Omental fat pad (tissue), 4 donors: ENCODE measurements around the gene USF2. TPM values are rescaled to one million over a fixed set of nuclear protein-coding genes. Genes with fewer than 3 reads are reported as not detected.

ENCODE experiments used
- ATAC-seq: fragments of 150-250 bp; one replicate; pipeline ENCODE4 v1.9.1; 2016; ENCODE audit warnings: mild to moderate bottlenecking, moderate library complexity; ENCODE audit not compliant: low FRiP score
- DNase-seq: peaks from one replicate; pipeline ENCODE4 v3.0.0-alpha.2; 2019; ENCODE audit warnings: low spot score
- CTCF ChIP-seq, 3 donors: fragments of 450-650 bp; IDR thresholded peaks; one replicate each; pipeline ENCODE4 v1.5.1; 2016 to 2017; ENCODE audit warnings: antibody characterized with exemption in 3 of 3, mild to moderate bottlenecking in 3 of 3, moderate library complexity in 2 of 3
- total RNA-seq, 4 donors: library from RNA; depleted of rRNA; stranded (reverse); fragments of >200 nt; gene quantifications; one replicate each; pipeline ENCODE4 v1.1.0, GENCODE V29; 2016

The USF2 gene
- total RNA-seq, 4 donors from 2014 or later, result 67.0 to 106 (median 92.0) TPM

GRCh38 chr19:35327642-35328041, 58.9 kb downstream of the USF2 start:
- TF ChIP-seq CTCF (IDR thresholded peaks at IDR 0.05), result no peak
- ATAC-seq, result no peak
- no peak for DNase-seq

GRCh38 chr19:35328851-35329285, 60.1 kb downstream of the USF2 start, which contains the start of gene CD22:
CD22 (plus strand) TSS chr19:35329187; CDS start chr19:35332041, 2,854 bp downstream.
- ATAC-seq, result no peak
- DNase-seq, result no peak
- no peak for TF ChIP-seq CTCF (IDR thresholded peaks at IDR 0.05)

GRCh38 chr19:35329323-35329722, 60.6 kb downstream of the USF2 start:
- no peak for TF ChIP-seq CTCF (IDR thresholded peaks at IDR 0.05)
- DNase-seq, result no peak
- no peak for ATAC-seq

Other genes with a start within 250 kb of the USF2 start
- gene SCN1B, start 238.5 kb upstream of the USF2 start, total RNA-seq, result 10 to 100 TPM in 3 of 4 donors, 1 to 10 TPM in 1; 8.0 to 23.2 (median 11.8) TPM
- 1 to 10 TPM in 3 of 4 donors, under 1 TPM in 1; 0.95 to 1.4 (median 1.2) TPM for gene HPN, start 227.2 kb upstream of the USF2 start, total RNA-seq
- 1 to 10 TPM in 1 of 4 donors, under 1 TPM in 1, not detected in 2; 0.38 to 2.6 TPM for gene FXYD3, start 153.1 kb upstream of the USF2 start, total RNA-seq
- gene LGI4, start 133.9 kb upstream of the USF2 start, total RNA-seq, result 10 to 100 TPM in 1 of 4 donors, 1 to 10 TPM in 3; 6.2 to 31.1 (median 8.3) TPM
- 10 to 100 TPM; 20.5 to 32.2 (median 25.7) TPM for gene FXYD1, start 130.1 kb upstream of the USF2 start, total RNA-seq
- gene FXYD7, start 125.7 kb upstream of the USF2 start, total RNA-seq, result not detected
- 100 to 1,000 TPM in 1 of 4 donors, 10 to 100 TPM in 3; 68.9 to 129 (median 88.8) TPM for gene FXYD5, start 114.2 kb upstream of the USF2 start, total RNA-seq
- gene FAM187B, start 40.2 kb upstream of the USF2 start, total RNA-seq, result not detected
- gene LSR, start 20.0 kb upstream of the USF2 start, total RNA-seq, result 10 to 100 TPM; 10.4 to 30.9 (median 17.9) TPM
- gene HAMP, start 13.6 kb downstream of the USF2 start, total RNA-seq, result 1 to 10 TPM in 1 of 4 donors, not detected in 3; 1.3 TPM
- gene MAG, start 23.2 kb downstream of the USF2 start, total RNA-seq, result not detected
- gene CD22, start 60.2 kb downstream of the USF2 start, total RNA-seq, result 1 to 10 TPM; 1.3 to 5.8 (median 2.7) TPM
- not detected for gene FFAR1, start 78.9 kb downstream of the USF2 start, total RNA-seq
- gene FFAR3, start 89.5 kb downstream of the USF2 start, total RNA-seq, result 1 to 10 TPM in 3 of 4 donors, under 1 TPM in 1; 0.95 to 5.5 (median 2.2) TPM
- gene GPR42, start 102.1 kb downstream of the USF2 start, total RNA-seq, result under 1 TPM in 2 of 4 donors, not detected in 2; 0.37 to 0.79 TPM
- 1 to 10 TPM in 1 of 4 donors, under 1 TPM in 3; 0.46 to 4.4 (median 0.80) TPM for gene FFAR2, start 179.3 kb downstream of the USF2 start, total RNA-seq
- not detected for gene KRTDAP, start 221.5 kb downstream of the USF2 start, total RNA-seq
- 10 to 100 TPM in 3 of 4 donors, 1 to 10 TPM in 1; 2.8 to 48.9 (median 33.8) TPM for gene DMKN, start 244.7 kb downstream of the USF2 start, total RNA-seq